Mesendoderm (in vitro differentiated cells): ENCODE data around the gene CCDC97.
"Not testable (repeated sequence)": the region's sequence is repeated elsewhere in the genome, so short reads cannot be mapped to it uniquely, and the experiment has no call there.

ENCODE experiments used
- DNase-seq: peaks from one replicate; pipeline ENCODE4 v3.0.0; 2013
- H2AK5ac ChIP-seq: 2 replicates; pipeline ENCODE4 v1.6.1; 2013; ENCODE audit warnings: low read length, inconsistent platforms
- H2BK120ac ChIP-seq: 2 replicates; pipeline ENCODE4 v1.6.1; 2013; ENCODE audit warnings: low read depth, mild to moderate bottlenecking, low read length, moderate library complexity, mixed read lengths
- H2BK15ac ChIP-seq: replicated peaks from 2 replicates; pipeline ENCODE4 v1.6.1; 2013; ENCODE audit warnings: low read depth, mild to moderate bottlenecking, moderate library complexity
- H2BK5ac ChIP-seq: 2 replicates; pipeline ENCODE4 v1.6.1; 2013; ENCODE audit warnings: low read length, inconsistent platforms
- H3K18ac ChIP-seq: 2 replicates; pipeline ENCODE4 v1.6.1; 2013; ENCODE audit warnings: mild to moderate bottlenecking, low read length, mixed read lengths
- H3K23ac ChIP-seq: one replicate; pipeline ENCODE4 v1.6.1; 2013; ENCODE audit warnings: low read length
- H3K27ac ChIP-seq: 2 replicates; pipeline ENCODE4 v1.5.1; 2013; ENCODE audit warnings: low read depth, mild to moderate bottlenecking, inconsistent platforms, low read length, moderate library complexity
- H3K27me3 ChIP-seq: 2 replicates; pipeline ENCODE4 v1.6.1; 2013; ENCODE audit warnings: low read length, control low read depth, mild to moderate bottlenecking, inconsistent platforms; ENCODE audit not compliant: insufficient read depth, poor library complexity
- H3K36me3 ChIP-seq: 2 replicates; pipeline ENCODE4 v1.6.1; 2013; ENCODE audit warnings: low read length, inconsistent platforms; ENCODE audit not compliant: control insufficient read depth, insufficient read depth
- H3K4ac ChIP-seq: one replicate; pipeline ENCODE4 v1.6.1; 2013; ENCODE audit warnings: low read depth, mild to moderate bottlenecking, low read length, moderate library complexity
- H3K4me1 ChIP-seq: 2 replicates; pipeline ENCODE4 v1.6.1; 2013; ENCODE audit warnings: low read depth, low read length, inconsistent platforms; ENCODE audit not compliant: control insufficient read depth
- H3K4me2 ChIP-seq: 2 replicates; pipeline ENCODE4 v1.6.1; 2013; ENCODE audit warnings: low read length
- H3K4me3 ChIP-seq: 2 replicates; pipeline ENCODE4 v1.5.1; 2013; ENCODE audit warnings: mild to moderate bottlenecking, low read length
- H3K56ac ChIP-seq: one replicate; pipeline ENCODE4 v1.6.1; 2013; ENCODE audit warnings: low read length
- H3K79me1 ChIP-seq: 2 replicates; pipeline ENCODE4 v1.6.1; 2013; ENCODE audit warnings: low read length, inconsistent platforms
- H3K79me2 ChIP-seq: 2 replicates; pipeline ENCODE4 v1.6.1; 2013; ENCODE audit warnings: mild to moderate bottlenecking, low read length; ENCODE audit not compliant: control insufficient read depth, insufficient read depth
- H3K9ac ChIP-seq: 2 replicates; pipeline ENCODE4 v1.6.1; 2013; ENCODE audit warnings: low read length, inconsistent platforms
- H4K5ac ChIP-seq: one replicate; pipeline ENCODE4 v1.6.1; 2013; ENCODE audit warnings: low read length
- H4K8ac ChIP-seq: one replicate; pipeline ENCODE4 v1.6.1; 2013; ENCODE audit warnings: low read depth, mild to moderate bottlenecking, control low read depth, low read length, moderate library complexity
- WGBS: extraction: QIAGEN DNeasy Blood & Tissue Kit; methylation state at CpG from one replicate; pipeline ENCODE4 v1.1.7; 2013; ENCODE audit warnings: low lambda C conversion rate, missing lambda C conversion rate; ENCODE audit not compliant: insufficient coverage; ENCODE audit errors: extremely low coverage; 5-methylcytosine and 5-hydroxymethylcytosine counted together

The CCDC97 gene

GRCh38 chr19:41341669-41342490, 31.9 kb downstream of the CCDC97 start:
- H2BK120ac ChIP-seq, result no peak overlapping the region
- H3K27me3 ChIP-seq, result no peaks in the 10 kb centered on the region
- no peak overlapping the region for H3K27ac ChIP-seq
- H2BK15ac ChIP-seq, result no peak overlapping the region
- peak overlapping the region; percentile 7 for H3K56ac ChIP-seq
- no peak overlapping the region for H3K9ac ChIP-seq
- H3K79me2 ChIP-seq, result no peaks in the 10 kb centered on the region
- DNase-seq, result no peak
- no CpG with 5 or more reads among the region's 20 CpGs for WGBS
- no peak overlapping the region for H3K18ac ChIP-seq
- H3K4me2 ChIP-seq, result no peak overlapping the region
- H3K4ac ChIP-seq, result no peak overlapping the region
- H3K4me3 ChIP-seq, result no peak overlapping the region
- H3K79me1 ChIP-seq, result no peaks in the 10 kb centered on the region
- H3K36me3 ChIP-seq, result peaks cover 12% of the 10 kb centered on the region
- no peak overlapping the region for H2BK5ac ChIP-seq
- no peak overlapping the region for H2AK5ac ChIP-seq
- H4K5ac ChIP-seq, result no peak overlapping the region
- H3K4me1 ChIP-seq, result no peaks in the 10 kb centered on the region
- H4K8ac ChIP-seq, result no peak overlapping the region
- H3K23ac ChIP-seq, result no peak overlapping the region

DNA sequence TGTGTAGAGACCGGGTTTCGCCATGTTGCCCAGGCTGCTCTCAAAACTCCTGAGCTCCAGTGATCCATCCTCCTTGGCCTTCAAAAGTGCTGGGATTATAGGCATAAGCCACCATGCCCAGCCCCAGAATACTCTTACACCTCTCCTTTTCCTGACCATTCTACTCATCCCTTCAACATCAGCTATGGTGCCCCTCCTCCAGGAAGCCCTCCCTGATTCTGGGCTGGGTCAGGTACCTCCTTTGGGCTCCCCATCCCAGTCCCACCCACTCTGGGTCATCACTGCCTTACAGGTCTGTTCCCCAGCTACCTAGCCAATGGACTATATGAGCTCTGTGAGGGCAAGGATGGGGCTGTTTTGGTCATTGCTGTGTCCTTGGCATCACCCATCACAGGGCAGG, 34.2 kb downstream of the CCDC97 start:
- Histone ChIP-seq H3K79me1 (peaks cover 3% of the 10 kb centered on the region), H3K56ac (no peak overlapping the region), H3K27me3 (no peaks in the 10 kb centered on the region), H2BK5ac (no peak overlapping the region), H3K36me3 (peaks cover 15% of the 10 kb centered on the region), H3K4me1 (no peaks in the 10 kb centered on the region), H2AK5ac (no peak overlapping the region), H2BK120ac (no peak overlapping the region), H3K4me3 (no peak overlapping the region), H3K18ac (no peak overlapping the region), H3K9ac (no peak overlapping the region), H3K4ac (no peak overlapping the region), H3K23ac (no peak overlapping the region), H4K5ac (no peak overlapping the region), H3K79me2 (no peaks in the 10 kb centered on the region), H4K8ac (no peak overlapping the region), H2BK15ac (no peak overlapping the region), H3K4me2 (no peak overlapping the region), H3K27ac (no peak overlapping the region)
- no peak for DNase-seq
- no CpG with 5 or more reads among the region's 2 CpGs for WGBS

GRCh38 chr19:41346916-41347315, 36.9 kb downstream of the CCDC97 start:
- WGBS, result no CpG with 5 or more reads among the region's 9 CpGs
- DNase-seq, H2AK5ac ChIP-seq: not testable (repeated sequence)

GRCh38 chr19:41350735-41351338, 40.9 kb downstream of the CCDC97 start:
- Histone ChIP-seq H3K27ac (no peak overlapping the region), H2BK120ac (no peak overlapping the region), H3K18ac (peak overlapping the region; percentile 57), H3K79me2 (peaks cover 26% of the 10 kb centered on the region), H3K79me1 (peaks cover 14% of the 10 kb centered on the region), H3K4me1 (no peaks in the 10 kb centered on the region), H3K4ac (peak overlapping the region; percentile 38), H3K4me2 (peak overlapping the region; percentile 54), H3K27me3 (no peaks in the 10 kb centered on the region), H2BK15ac (no peak overlapping the region), H4K5ac (no peak overlapping the region), H3K9ac (peak overlapping the region; percentile 95), H3K56ac (peak overlapping the region; percentile 97), H3K23ac (no peak overlapping the region), H3K36me3 (peaks cover 3% of the 10 kb centered on the region), H2BK5ac (peak overlapping the region; percentile 43), H3K4me3 (peak overlapping the region; percentile 96), H2AK5ac (no peak overlapping the region), H4K8ac (no peak overlapping the region)
- no peak for DNase-seq
- no CpG with 5 or more reads among the region's 22 CpGs for WGBS

More at GRCh38 chr19:41346916-41347315, 36.9 kb downstream of the CCDC97 start:
- H3K18ac ChIP-seq, H3K27ac ChIP-seq, H4K8ac ChIP-seq, H3K79me1 ChIP-seq, H3K23ac ChIP-seq, H3K4me3 ChIP-seq, H2BK15ac ChIP-seq, H3K9ac ChIP-seq, H3K56ac ChIP-seq, H3K27me3 ChIP-seq, H3K4ac ChIP-seq, H2BK5ac ChIP-seq, H3K4me1 ChIP-seq, H4K5ac ChIP-seq, H3K4me2 ChIP-seq, H2BK120ac ChIP-seq, H3K36me3 ChIP-seq: not testable (repeated sequence)
- peaks cover 12% of the 10 kb centered on the region for H3K79me2 ChIP-seq

DNA sequence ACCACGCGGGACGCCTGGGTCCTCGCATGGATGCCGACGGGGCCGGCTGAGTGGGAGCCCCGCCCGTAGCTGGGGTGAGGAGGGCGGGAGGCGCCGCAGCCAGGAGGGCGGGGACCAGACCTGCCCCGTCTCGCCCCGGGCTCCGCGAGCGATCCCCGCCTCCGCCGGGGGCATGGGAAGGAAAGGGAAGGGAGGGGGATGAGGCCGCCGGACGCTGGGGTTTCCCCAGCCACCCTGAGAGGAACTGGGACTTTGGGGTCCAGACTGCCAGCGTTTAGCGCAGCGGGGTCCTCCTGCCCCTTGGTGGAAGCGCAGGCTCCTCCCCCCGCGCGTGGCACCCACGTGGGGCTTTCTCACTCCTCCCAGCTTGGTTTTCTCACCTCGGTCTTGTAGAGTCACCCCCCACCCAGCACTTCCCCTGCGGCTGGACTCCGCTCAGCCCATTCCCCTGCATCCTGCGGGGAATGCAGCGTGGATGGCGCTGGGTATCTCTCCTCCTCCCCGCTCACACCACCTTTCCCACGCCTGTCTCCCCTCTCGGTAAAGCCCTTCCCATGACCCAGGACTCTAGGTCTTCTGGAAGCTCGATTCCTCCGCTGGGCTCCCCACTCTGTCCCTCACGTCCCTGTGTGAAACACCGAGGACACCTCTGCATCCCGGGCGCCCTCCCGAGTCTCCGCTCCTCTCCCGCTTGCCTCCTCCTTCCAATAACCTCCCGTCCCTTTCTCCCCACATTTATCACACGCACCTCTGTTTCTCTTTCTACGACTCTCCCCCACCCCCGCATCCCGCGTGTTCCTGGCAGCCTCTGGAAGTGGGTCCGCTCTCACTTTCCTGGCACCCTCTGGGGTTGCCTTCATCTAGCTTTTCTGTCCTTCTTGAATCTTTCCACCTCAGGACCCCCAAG, 41.6 kb downstream of the CCDC97 start:
- Histone ChIP-seq H3K4me1 (no peaks in the 10 kb centered on the region), H3K4me2 (peak overlapping the region; percentile 69), H3K27ac (peak overlapping the region; percentile 4), H3K23ac (no peak overlapping the region), H4K8ac (no peak overlapping the region), H2BK120ac (no peak overlapping the region), H2BK5ac (peak overlapping the region; percentile 42), H2AK5ac (no peak overlapping the region), H3K79me2 (peaks cover 26% of the 10 kb centered on the region), H3K4ac (peak overlapping the region; percentile 37), H3K79me1 (peaks cover 14% of the 10 kb centered on the region), H2BK15ac (no peak overlapping the region), H4K5ac (no peak overlapping the region), H3K9ac (peak overlapping the region; percentile 95), H3K4me3 (peak overlapping the region; percentile 96), H3K56ac (peak overlapping the region; percentile 97), H3K18ac (peak overlapping the region; percentile 91), H3K27me3 (no peaks in the 10 kb centered on the region), H3K36me3 (peaks cover 3% of the 10 kb centered on the region)
- WGBS, result no CpG with 5 or more reads among the region's 58 CpGs
- peak; percentile 63 for DNase-seq
